ENCODE data around the gene DCN. TPM values are rescaled to one million over a fixed set of nuclear protein-coding genes. Genes with fewer than 3 reads are reported as not detected.

DCN gene
- total RNA-seq, 1 donor = 1,400 TPM

- Histone ChIP-seq H3K9me3 (ENCODE audit: low read depth, low read length) (no peaks in the 10 kb centered on the region), H3K27me3 (ENCODE audit: insufficient read depth, low read length) (no peaks in the 10 kb centered on the region), H3K4me2 (ENCODE audit: insufficient read depth, low read length) (no peak overlapping the region), H3K36me3 (ENCODE audit: insufficient read depth, low read length) (no peaks in the 10 kb centered on the region), H3K4me3 (ENCODE audit: insufficient read depth, low read length) (no peak overlapping the region), H3K27ac (ENCODE audit: low read depth, low read length) (no peak overlapping the region), H2AFZ (ENCODE audit: low read length) (no peak overlapping the region), H3K79me2 (ENCODE audit: insufficient read depth, low read length) (no peaks in the 10 kb centered on the region), H3K4me1 (ENCODE audit: insufficient read depth, low read length) (peaks cover 11% of the 10 kb centered on the region), H4K20me1 (ENCODE audit: insufficient read depth, low read length) (no peaks in the 10 kb centered on the region)
- no peak for TF ChIP-seq CTCF (IDR thresholded peaks at IDR 0.05; ENCODE audit: extremely low read depth, low read depth, low read length)
- no peak for DNase-seq (ENCODE audit: insufficient read length, low spot score, missing footprints)
Measured at GRCh38 chr12:91224401-91224800, 41.8 kb upstream of the DCN start.

GRCh38 chr12:91222746-91223145 lies 40.1 kb upstream of the DCN start:
- Histone ChIP-seq H3K4me1 (ENCODE audit: insufficient read depth, low read length) (peaks cover 11% of the 10 kb centered on the region), H3K4me2 (ENCODE audit: insufficient read depth, low read length) (peak overlapping the region; percentile 71), H3K79me2 (ENCODE audit: insufficient read depth, low read length) (no peaks in the 10 kb centered on the region), H3K27me3 (ENCODE audit: insufficient read depth, low read length) (no peaks in the 10 kb centered on the region), H3K27ac (ENCODE audit: low read depth, low read length) (peak overlapping the region; percentile 73), H3K4me3 (ENCODE audit: insufficient read depth, low read length) (peak overlapping the region; percentile 30), H4K20me1 (ENCODE audit: insufficient read depth, low read length) (no peaks in the 10 kb centered on the region), H2AFZ (ENCODE audit: low read length) (peak overlapping the region; percentile 71), H3K9me3 (ENCODE audit: low read depth, low read length) (no peaks in the 10 kb centered on the region), H3K36me3 (ENCODE audit: insufficient read depth, low read length) (no peaks in the 10 kb centered on the region)
- peak; percentile 2 for DNase-seq (ENCODE audit: insufficient read length, low spot score, missing footprints)
- no peak for TF ChIP-seq CTCF (IDR thresholded peaks at IDR 0.05; ENCODE audit: extremely low read depth, low read depth, low read length)

- no peak for DNase-seq (ENCODE audit: insufficient read length, low spot score, missing footprints)
- H3K4me2 ChIP-seq (ENCODE audit: insufficient read depth, low read length) = no peak overlapping the region
- H3K27ac ChIP-seq (ENCODE audit: low read depth, low read length) = no peak overlapping the region
- no peak for TF ChIP-seq CTCF (IDR thresholded peaks at IDR 0.05; ENCODE audit: extremely low read depth, low read depth, low read length)
- no peaks in the 10 kb centered on the region for H3K9me3 ChIP-seq (ENCODE audit: low read depth, low read length)
- no peaks in the 10 kb centered on the region for H3K36me3 ChIP-seq (ENCODE audit: insufficient read depth, low read length)
- no peak overlapping the region for H3K4me3 ChIP-seq (ENCODE audit: insufficient read depth, low read length)
- H4K20me1 ChIP-seq (ENCODE audit: insufficient read depth, low read length) = no peaks in the 10 kb centered on the region
- no peaks in the 10 kb centered on the region for H3K27me3 ChIP-seq (ENCODE audit: insufficient read depth, low read length)
- H2AFZ ChIP-seq (ENCODE audit: low read length) = no peak overlapping the region
- H3K79me2 ChIP-seq (ENCODE audit: insufficient read depth, low read length) = no peaks in the 10 kb centered on the region
- H3K4me1 ChIP-seq (ENCODE audit: insufficient read depth, low read length) = peaks cover 11% of the 10 kb centered on the region
Measured at GRCh38 chr12:91219919-91220318, 37.3 kb upstream of the DCN start.

- Histone ChIP-seq H3K27ac (ENCODE audit: low read depth, low read length) (peak overlapping the region; percentile 58), H2AFZ (ENCODE audit: low read length) (no peak overlapping the region), H3K9me3 (ENCODE audit: low read depth, low read length) (no peaks in the 10 kb centered on the region), H4K20me1 (ENCODE audit: insufficient read depth, low read length) (no peaks in the 10 kb centered on the region), H3K4me2 (ENCODE audit: insufficient read depth, low read length) (no peak overlapping the region), H3K79me2 (ENCODE audit: insufficient read depth, low read length) (no peaks in the 10 kb centered on the region), H3K4me1 (ENCODE audit: insufficient read depth, low read length) (peaks cover 11% of the 10 kb centered on the region), H3K27me3 (ENCODE audit: insufficient read depth, low read length) (no peaks in the 10 kb centered on the region), H3K36me3 (ENCODE audit: insufficient read depth, low read length) (no peaks in the 10 kb centered on the region), H3K4me3 (ENCODE audit: insufficient read depth, low read length) (no peak overlapping the region)
- DNase-seq (ENCODE audit: insufficient read length, low spot score, missing footprints) = no peak
- no peak for TF ChIP-seq CTCF (IDR thresholded peaks at IDR 0.05; ENCODE audit: extremely low read depth, low read depth, low read length)
Measured at GRCh38 chr12:91219511-91219910, 36.9 kb upstream of the DCN start.

All from osteoblast (primary cell).